Umbilical cord (tissue), 2 donors: ENCODE data around the gene KCNMA1. TPM values are rescaled to one million over a fixed set of nuclear protein-coding genes. Genes with fewer than 3 reads are reported as not detected.
"Not testable (repeated sequence)": the region's sequence is repeated elsewhere in the genome, so short reads cannot be mapped to it uniquely, and the experiment has no call there.

ENCODE experiments used
- DNase-seq: peaks from one replicate; pipeline ENCODE4 v3.0.0-alpha.2; 2015; ENCODE audit warnings: low spot score
- total RNA-seq: library from RNA; depleted of rRNA; stranded (reverse); fragments of >200 nt; gene quantifications from one replicate; pipeline ENCODE4 v1.2.3, GENCODE V29; 2014; ENCODE audit warnings: low replicate concordance; ENCODE audit not compliant: insufficient read depth

Gene KCNMA1
- total RNA-seq, 1 donor from 2014 or later, result 79.2 TPM

- no peak for DNase-seq
These were observed 32.1 kb downstream of the KCNMA1 start for GRCh38 chr10:77605466-77605865.

- DNase-seq, result no peak
These were observed 32.7 kb downstream of the KCNMA1 start for GRCh38 chr10:77604941-77605351.

- no peak for DNase-seq
These were observed 33.5 kb downstream of the KCNMA1 start for GRCh38 chr10:77604063-77604462.

GRCh38 chr10:77603534-77603927 lies 34.1 kb downstream of the KCNMA1 start:
- no peak for DNase-seq

GRCh38 chr10:77602913-77603533 lies 34.6 kb downstream of the KCNMA1 start:
- no peak for DNase-seq

GRCh38 chr10:77602231-77602912 lies 35.2 kb downstream of the KCNMA1 start:
- DNase-seq, result no peak

GRCh38 chr10:77601488-77601887 lies 36.1 kb downstream of the KCNMA1 start:
- no peak for DNase-seq

GRCh38 chr10:77600640-77601039 lies 37.0 kb downstream of the KCNMA1 start:
- DNase-seq, result no peak

- no peak for DNase-seq
These were observed 38.0 kb downstream of the KCNMA1 start for GRCh38 chr10:77599651-77600050.

- no peak for DNase-seq
These were observed 39.0 kb downstream of the KCNMA1 start for GRCh38 chr10:77598606-77599005.

- DNase-seq, result no peak
These were observed 40.0 kb downstream of the KCNMA1 start for GRCh38 chr10:77597560-77597959.

GRCh38 chr10:77594471-77594783 lies 43.2 kb downstream of the KCNMA1 start:
- DNase-seq, result no peak

- no peak for DNase-seq
These were observed 43.7 kb downstream of the KCNMA1 start for GRCh38 chr10:77593771-77594470.

- DNase-seq, result peak; percentile 71
These were observed 44.5 kb downstream of the KCNMA1 start for GRCh38 chr10:77592946-77593636.

- DNase-seq, result no peak
These were observed 45.1 kb downstream of the KCNMA1 start for GRCh38 chr10:77592510-77592909.

GRCh38 chr10:77591238-77591880 lies 46.2 kb downstream of the KCNMA1 start:
- DNase-seq, result no peak

GRCh38 chr10:77590344-77591237 lies 47.0 kb downstream of the KCNMA1 start:
- no peak for DNase-seq

GRCh38 chr10:77589703-77590102 lies 47.9 kb downstream of the KCNMA1 start:
- not testable (repeated sequence) for DNase-seq

- DNase-seq, result no peak
These were observed 48.7 kb downstream of the KCNMA1 start for GRCh38 chr10:77588886-77589285.

GRCh38 chr10:77587416-77587790 lies 50.2 kb downstream of the KCNMA1 start:
- no peak for DNase-seq
